ENCODE data around the gene ENOSF1.

- TF ChIP-seq, protein P1, sequence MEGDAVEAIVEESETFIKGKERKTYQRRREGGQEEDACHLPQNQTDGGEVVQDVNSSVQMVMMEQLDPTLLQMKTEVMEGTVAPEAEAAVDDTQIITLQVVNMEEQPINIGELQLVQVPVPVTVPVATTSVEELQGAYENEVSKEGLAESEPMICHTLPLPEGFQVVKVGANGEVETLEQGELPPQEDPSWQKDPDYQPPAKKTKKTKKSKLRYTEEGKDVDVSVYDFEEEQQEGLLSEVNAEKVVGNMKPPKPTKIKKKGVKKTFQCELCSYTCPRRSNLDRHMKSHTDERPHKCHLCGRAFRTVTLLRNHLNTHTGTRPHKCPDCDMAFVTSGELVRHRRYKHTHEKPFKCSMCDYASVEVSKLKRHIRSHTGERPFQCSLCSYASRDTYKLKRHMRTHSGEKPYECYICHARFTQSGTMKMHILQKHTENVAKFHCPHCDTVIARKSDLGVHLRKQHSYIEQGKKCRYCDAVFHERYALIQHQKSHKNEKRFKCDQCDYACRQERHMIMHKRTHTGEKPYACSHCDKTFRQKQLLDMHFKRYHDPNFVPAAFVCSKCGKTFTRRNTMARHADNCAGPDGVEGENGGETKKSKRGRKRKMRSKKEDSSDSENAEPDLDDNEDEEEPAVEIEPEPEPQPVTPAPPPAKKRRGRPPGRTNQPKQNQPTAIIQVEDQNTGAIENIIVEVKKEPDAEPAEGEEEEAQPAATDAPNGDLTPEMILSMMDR (IDR thresholded peaks at IDR 0.05): no peak
- no peak for TF ChIP-seq POLR2A (IDR thresholded peaks at IDR 0.05)
- no peak for TF ChIP-seq POLR2AphosphoS5 (IDR thresholded peaks at IDR 0.05)
- no peak for TF ChIP-seq EP300 (IDR thresholded peaks at IDR 0.05)
Observed at GRCh38 chr18:634551-635045, 77.8 kb downstream of the ENOSF1 start.
